Lung (tissue), 12 donors: Measurements from ENCODE around the gene CCDC60. TPM values are rescaled to one million over a fixed set of nuclear protein-coding genes. Genes with fewer than 3 reads are reported as not detected.

Source experiments
- ATAC-seq: fragments of 200-7000 bp; cut with Tn5 transposase; one replicate; pipeline ENCODE4 v1.9.1; 2020; ENCODE audit warnings: moderate number of reproducible peaks; ENCODE audit not compliant: insufficient read depth, low FRiP score
- DNase-seq, 3 donors: peaks; one replicate each; pipeline ENCODE4 v3.0.0-alpha.2; 2013 to 2017
- H3K27ac ChIP-seq, 2 donors: one replicate each; pipeline ENCODE4 v1.5.1; 2013; ENCODE audit warnings: mild to moderate bottlenecking in 2 of 2, moderate library complexity in 2 of 2, control low read depth in 1 of 2, inconsistent platforms in 1 of 2, low read depth in 1 of 2, low read length in 1 of 2
- H3K27me3 ChIP-seq, 3 donors: one replicate each; pipeline ENCODE4 v1.5.1; 2013; ENCODE audit warnings: low read length in 2 of 3; ENCODE audit not compliant: control insufficient read depth in 3 of 3, insufficient read depth in 3 of 3
- H3K36me3 ChIP-seq, 4 donors: one replicate each; pipeline ENCODE4 v1.5.1; 2013; ENCODE audit warnings: low read length in 4 of 4, mild to moderate bottlenecking in 1 of 4, moderate library complexity in 1 of 4; ENCODE audit not compliant: control insufficient read depth in 4 of 4, insufficient read depth in 4 of 4
- H3K4me1 ChIP-seq, 5 donors: one replicate each; pipeline ENCODE4 v1.5.1; 2013; ENCODE audit warnings: low read length in 5 of 5, mild to moderate bottlenecking in 2 of 5, moderate library complexity in 1 of 5; ENCODE audit not compliant: control insufficient read depth in 5 of 5, insufficient read depth in 5 of 5
- H3K4me3 ChIP-seq: one replicate; pipeline ENCODE4 v1.5.1; 2013; ENCODE audit warnings: mild to moderate bottlenecking, control low read depth, moderate library complexity
- H3K9ac ChIP-seq, 2 donors: one replicate each; pipeline ENCODE4 v1.5.1; 2013; ENCODE audit warnings: low read length in 2 of 2, control low read depth in 1 of 2; ENCODE audit not compliant: insufficient read depth in 1 of 2
- H3K9me3 ChIP-seq, 4 donors: one replicate each; pipeline ENCODE4 v1.5.1; 2013; ENCODE audit warnings: low read length in 3 of 4, mild to moderate bottlenecking in 1 of 4, moderate library complexity in 1 of 4; ENCODE audit not compliant: control insufficient read depth in 4 of 4, insufficient read depth in 3 of 4
- WGBS, 2 donors: extraction: QIAGEN DNeasy Blood & Tissue Kit; methylation state at CpG; one replicate each; pipeline ENCODE4 v1.1.7; 2013; 5-methylcytosine and 5-hydroxymethylcytosine counted together
- polyA plus RNA-seq, 2 donors: library from polyadenylated mRNA; stranded (reverse); fragments of 200-250 nt; gene quantifications; one replicate each; pipeline ENCODE4 v1.2.1, GENCODE V29; 2013
- total RNA-seq, 2 donors: library from RNA; depleted of rRNA in 1 of 2; stranded (reverse); fragments of >200 nt in 1 of 2; gene quantifications; one replicate each; pipeline ENCODE4 v1.2.1, GENCODE V29; 2014 to 2021
- TF ChIP-seq, protein P1 (sequence below): IDR thresholded peaks from 2 replicates; pipeline ENCODE4 v1.5.1; 2012; ENCODE audit warnings: mild to moderate bottlenecking; ENCODE audit errors: control extremely low read depth, extremely low read depth
- donor health status: control.
- donor health status: control.
- donor health status: Bipolar disorder and iron deficiency.
- donor health status: healthy.
- donor health status: DM: yes; HTN: yes; CAD: no.

The CCDC60 gene
- total and polyA plus RNA-seq, 4 donors, result 2.1 to 7.6 (median 3.5) TPM

DNA sequence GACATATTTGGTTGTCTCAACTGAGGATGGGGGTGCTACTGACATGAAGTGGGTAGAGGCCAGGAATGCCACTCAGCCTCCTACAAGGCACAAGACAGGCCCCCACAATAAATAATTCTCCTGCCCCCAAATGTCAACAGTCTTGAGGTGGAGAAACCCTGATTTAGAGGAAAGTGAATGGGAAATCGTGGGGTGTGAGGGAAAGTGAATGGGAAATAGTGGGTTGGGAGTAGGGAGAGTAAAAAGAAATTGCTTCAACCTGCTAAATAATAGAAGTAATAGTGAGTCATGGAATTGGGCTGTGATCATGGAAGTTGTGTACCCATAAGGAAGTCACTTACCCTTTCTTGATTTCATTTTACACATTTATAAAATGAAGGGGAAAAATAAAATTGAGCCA is 242.4 kb downstream of the CCDC60 start:
- WGBS, 2 donors, result 63 to 69% methylated on average over 1 of the region's 1 CpG
- H3K9ac ChIP-seq, result no peak overlapping the region
- TF ChIP-seq, protein P1, sequence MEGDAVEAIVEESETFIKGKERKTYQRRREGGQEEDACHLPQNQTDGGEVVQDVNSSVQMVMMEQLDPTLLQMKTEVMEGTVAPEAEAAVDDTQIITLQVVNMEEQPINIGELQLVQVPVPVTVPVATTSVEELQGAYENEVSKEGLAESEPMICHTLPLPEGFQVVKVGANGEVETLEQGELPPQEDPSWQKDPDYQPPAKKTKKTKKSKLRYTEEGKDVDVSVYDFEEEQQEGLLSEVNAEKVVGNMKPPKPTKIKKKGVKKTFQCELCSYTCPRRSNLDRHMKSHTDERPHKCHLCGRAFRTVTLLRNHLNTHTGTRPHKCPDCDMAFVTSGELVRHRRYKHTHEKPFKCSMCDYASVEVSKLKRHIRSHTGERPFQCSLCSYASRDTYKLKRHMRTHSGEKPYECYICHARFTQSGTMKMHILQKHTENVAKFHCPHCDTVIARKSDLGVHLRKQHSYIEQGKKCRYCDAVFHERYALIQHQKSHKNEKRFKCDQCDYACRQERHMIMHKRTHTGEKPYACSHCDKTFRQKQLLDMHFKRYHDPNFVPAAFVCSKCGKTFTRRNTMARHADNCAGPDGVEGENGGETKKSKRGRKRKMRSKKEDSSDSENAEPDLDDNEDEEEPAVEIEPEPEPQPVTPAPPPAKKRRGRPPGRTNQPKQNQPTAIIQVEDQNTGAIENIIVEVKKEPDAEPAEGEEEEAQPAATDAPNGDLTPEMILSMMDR, result no peak
- H3K27me3 ChIP-seq, result peaks cover 0 to 3% (median 0%) of the 10 kb centered on the region in 3 donors
- H3K4me3 ChIP-seq, result no peak overlapping the region
- H3K9me3 ChIP-seq, result peaks cover 0 to 2% (median 0%) of the 10 kb centered on the region in 4 donors
- no peaks in the 10 kb centered on the region for H3K36me3 ChIP-seq
- DNase-seq (no peak), ATAC-seq (no peak)
- H3K4me1 ChIP-seq, result peaks cover 0 to 5% (median 0%) of the 10 kb centered on the region in 5 donors
- no peak overlapping the region for H3K27ac ChIP-seq

DNA sequence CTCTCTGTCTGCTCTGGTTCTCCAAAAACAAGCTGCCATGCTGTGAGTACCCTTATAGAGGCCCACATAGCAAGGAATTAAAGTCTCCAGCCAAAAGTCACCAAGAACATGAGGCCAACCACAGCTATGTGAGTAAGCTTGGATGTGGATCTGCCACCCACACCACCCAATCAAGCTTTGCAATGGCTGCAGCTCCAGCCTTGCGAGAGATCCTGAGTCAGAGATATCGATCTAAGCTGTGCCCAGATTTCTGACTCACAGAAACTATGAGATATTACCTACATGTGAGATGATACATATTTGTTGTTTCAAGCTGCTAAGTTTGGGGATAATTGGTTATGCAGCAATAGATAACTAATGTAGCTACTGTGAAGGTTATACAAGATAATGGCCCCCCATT is 243.6 kb downstream of the CCDC60 start:
- WGBS, 2 donors, result 91% methylated on average over 2 of the region's 2 CpGs
- TF ChIP-seq, protein P1, result no peak
- Histone ChIP-seq H3K27ac (no peak overlapping the region), H3K9ac (no peak overlapping the region), H3K4me3 (no peak overlapping the region), H3K27me3 (peaks cover 0 to 3% (median 0%) of the 10 kb centered on the region in 3 donors), H3K36me3 (no peaks in the 10 kb centered on the region), H3K4me1 (peaks cover 0 to 5% (median 0%) of the 10 kb centered on the region in 5 donors), H3K9me3 (peaks cover 0 to 2% (median 0%) of the 10 kb centered on the region in 4 donors)
- ATAC-seq, result no peak
- no peak for DNase-seq

DNA sequence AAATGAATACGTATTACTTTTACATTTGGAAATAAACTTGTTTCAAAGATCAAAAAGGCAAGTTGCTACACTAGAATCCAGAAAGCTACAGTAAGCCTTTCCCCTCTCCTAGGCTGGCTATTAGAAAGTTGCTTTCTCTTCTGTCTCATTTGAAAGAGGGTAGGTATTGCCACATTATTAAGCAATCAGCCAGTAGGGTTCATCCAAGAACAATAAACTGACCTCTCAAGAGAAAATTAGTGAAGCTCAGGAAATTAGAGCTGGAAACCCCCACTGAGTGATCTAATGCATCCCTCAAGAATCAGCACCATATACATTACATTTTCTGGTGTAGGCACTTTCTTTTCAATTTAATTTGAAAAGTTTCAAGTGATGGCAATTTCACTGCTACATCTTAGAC is 254.6 kb downstream of the CCDC60 start:
- Histone ChIP-seq H3K36me3 (no peaks in the 10 kb centered on the region), H3K4me1 (peaks cover 0 to 6% (median 0%) of the 10 kb centered on the region in 5 donors), H3K9ac (no peak overlapping the region), H3K27me3 (peaks cover 0 to 30% (median 11%) of the 10 kb centered on the region in 3 donors), H3K4me3 (no peak overlapping the region), H3K27ac (no peak overlapping the region), H3K9me3 (peaks cover 0 to 2% (median 0%) of the 10 kb centered on the region in 4 donors)
- TF ChIP-seq, protein P1, result no peak
- ATAC-seq (peak; percentile 13), DNase-seq (peak in 2 of 3 donors; percentile 7 to 34)
- WGBS, 2 donors, result 67 to 82% methylated on average over 1 of the region's 1 CpG

DNA sequence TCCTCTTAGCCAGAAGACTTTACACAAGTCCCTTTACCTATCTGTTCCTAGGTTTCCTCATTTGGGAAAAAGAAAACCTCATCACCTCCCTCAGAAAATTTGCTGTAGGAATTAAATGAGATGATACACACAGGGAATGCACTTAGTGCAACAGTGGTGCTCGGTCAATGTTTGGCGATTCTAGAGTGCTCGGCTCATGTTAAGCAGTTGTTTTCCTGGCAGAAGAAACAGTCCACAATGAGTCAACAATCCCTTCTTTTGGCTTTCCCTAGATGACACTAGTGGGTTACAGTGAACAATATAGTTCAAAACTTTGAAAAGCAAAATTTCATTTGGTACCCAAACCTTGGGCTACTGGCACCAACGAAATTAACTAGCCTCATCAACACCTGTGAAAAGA is 255.1 kb downstream of the CCDC60 start:
- H3K4me3 ChIP-seq, result no peak overlapping the region

More for the DNA sequence above, 255.1 kb downstream of the CCDC60 start:
- TF ChIP-seq, protein P1, result no peak
- peaks cover 0 to 32% (median 11%) of the 10 kb centered on the region in 3 donors for H3K27me3 ChIP-seq
- DNase-seq (no peak), ATAC-seq (no peak)
- WGBS, 2 donors, result 79 to 90% methylated on average over 4 of the region's 4 CpGs
- no peaks in the 10 kb centered on the region for H3K36me3 ChIP-seq
- peaks cover 0 to 6% (median 0%) of the 10 kb centered on the region in 5 donors for H3K4me1 ChIP-seq
- no peak overlapping the region for H3K9ac ChIP-seq
- peaks cover 0 to 2% (median 0%) of the 10 kb centered on the region in 4 donors for H3K9me3 ChIP-seq
- no peak overlapping the region for H3K27ac ChIP-seq
